ENCODE data around the gene ZNF841. TPM values are rescaled to one million over a fixed set of nuclear protein-coding genes. Genes with fewer than 3 reads are reported as not detected.
A peak's percentile ranks its signal among the peaks of the same experiment; 100 is the strongest.
"Not testable (repeated sequence)": the region's sequence is repeated elsewhere in the genome, so short reads cannot be mapped to it uniquely, and the experiment has no call there.

The ZNF841 gene
- total RNA-seq, 1 donor: 41.9 TPM

DNA sequence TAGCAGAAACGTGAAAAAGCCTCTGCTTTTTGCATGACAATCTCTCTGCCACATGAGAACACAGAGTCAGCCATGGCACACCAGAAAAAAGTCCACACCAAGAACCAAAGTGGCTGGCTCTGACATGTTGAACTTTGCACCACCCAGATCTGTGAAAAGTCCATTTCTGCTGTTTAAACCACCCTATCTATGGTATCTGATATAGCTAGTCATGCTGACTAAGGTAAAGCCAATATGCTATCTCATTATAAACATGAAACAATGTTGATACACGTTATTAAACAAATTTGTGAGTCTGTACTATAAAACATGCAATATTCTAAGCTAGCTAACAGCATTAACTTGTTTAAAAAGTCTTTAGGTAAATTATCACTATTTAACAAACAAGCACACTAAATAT lies 25.9 kb downstream of the ZNF841 start:
- no peak for TF ChIP-seq CTCF (IDR thresholded peaks at IDR 0.05; ENCODE audit: insufficient read depth, low read depth, low read length)
- no peak overlapping the region for H3K4me3 ChIP-seq (ENCODE audit: low read depth, low read length)
- no peak for DNase-seq (ENCODE audit: low read depth)

DNA sequence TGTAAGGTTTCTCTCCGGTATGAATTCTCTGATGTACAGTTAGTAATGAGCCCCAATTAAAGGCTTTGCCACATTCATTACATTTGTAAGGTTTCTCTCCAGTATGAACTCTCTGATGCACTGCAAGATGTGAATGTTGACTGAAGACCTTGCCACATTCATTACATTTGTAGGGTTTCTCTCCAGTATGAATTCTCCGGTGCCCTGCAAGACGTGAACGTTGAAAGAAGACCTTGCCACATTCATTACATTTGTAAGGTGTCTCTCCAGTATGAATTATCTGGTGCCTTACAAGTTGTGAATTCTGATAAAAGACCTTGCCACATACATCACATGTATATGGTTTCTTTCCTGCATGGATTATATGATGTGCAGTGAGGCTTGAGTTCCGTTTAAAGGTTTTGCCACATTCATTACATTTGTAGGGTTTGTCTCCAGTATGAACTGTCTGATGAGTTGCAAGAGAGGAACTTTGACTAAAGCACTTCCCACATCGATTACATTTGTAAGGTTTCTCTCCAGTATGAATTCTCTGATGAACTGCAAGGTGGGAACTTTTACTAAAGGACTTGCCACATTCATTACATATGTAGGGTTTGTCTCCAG lies 29.2 kb downstream of the ZNF841 start:
- H3K4me3 ChIP-seq (ENCODE audit: low read depth, low read length): no peak overlapping the region
- no peak for TF ChIP-seq CTCF (IDR thresholded peaks at IDR 0.05; ENCODE audit: insufficient read depth, low read depth, low read length)
- no peak for DNase-seq (ENCODE audit: low read depth)

- no peak for DNase-seq (ENCODE audit: low read depth)
- no peak for TF ChIP-seq CTCF (IDR thresholded peaks at IDR 0.05; ENCODE audit: insufficient read depth, low read depth, low read length)
- H3K4me3 ChIP-seq (ENCODE audit: low read depth, low read length): no peak overlapping the region
These were observed 30.2 kb downstream of the ZNF841 start for GRCh38 chr19:52065399-52065798.

- not testable (repeated sequence) for DNase-seq (ENCODE audit: low read depth); H3K4me3 ChIP-seq (ENCODE audit: low read depth, low read length)
These were observed 39.1 kb downstream of the ZNF841 start for GRCh38 chr19:52056480-52056879.

DNA sequence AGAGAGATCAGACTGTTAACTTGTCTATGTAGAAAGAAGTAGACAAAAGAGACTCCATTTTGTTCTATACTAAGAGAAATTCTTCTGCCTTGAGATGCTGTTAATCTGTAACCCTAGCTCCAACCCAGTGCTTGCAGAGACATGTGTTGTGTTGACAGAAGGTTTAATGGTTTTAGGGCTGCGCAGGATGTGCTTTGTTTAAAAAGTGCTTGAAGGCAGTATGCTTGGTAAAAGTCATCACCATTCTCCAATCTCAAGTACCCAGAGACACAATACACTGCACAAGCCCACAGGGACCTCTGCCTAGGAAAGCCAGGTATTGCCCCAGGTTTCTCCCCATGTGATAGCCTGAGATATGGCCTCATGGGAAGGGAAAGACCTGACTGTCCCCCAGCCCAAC lies 43.8 kb downstream of the ZNF841 start:
- not testable (repeated sequence) for DNase-seq (ENCODE audit: low read depth); H3K4me3 ChIP-seq (ENCODE audit: low read depth, low read length)

- peak within 1 kb of the TSS; percentile 76 for H3K4me3 ChIP-seq (ENCODE audit: low read depth, low read length)
- DNase-seq (ENCODE audit: low read depth): peak; percentile 98
- no peak for TF ChIP-seq CTCF (IDR thresholded peaks at IDR 0.05; ENCODE audit: insufficient read depth, low read depth, low read length)
These were observed 46.7 kb downstream of the ZNF841 start, which contains the start of gene ZNF432 for GRCh38 chr19:52048555-52049501. Gene ZNF432, minus strand, starts transcription at chr19:52048838. Its CDS starts 1,970 bp downstream, at chr19:52046868.

DNA sequence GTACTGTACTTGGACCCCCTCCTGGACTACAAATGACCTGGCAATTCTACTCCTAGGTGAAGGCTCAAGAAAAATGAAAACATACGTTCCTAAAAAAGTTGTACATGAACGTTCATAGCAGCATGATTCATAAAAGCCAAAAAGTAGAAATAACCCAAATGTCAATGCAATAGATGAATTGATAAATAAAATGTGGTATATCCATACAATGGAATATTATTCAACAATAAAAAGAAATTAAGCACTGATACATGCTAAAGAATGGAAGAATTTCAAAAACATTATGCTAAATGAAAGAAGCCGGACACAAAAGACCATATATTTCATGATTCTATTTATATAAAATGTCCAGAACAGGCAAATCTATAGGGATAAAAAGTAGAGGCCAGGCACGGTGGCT lies 56.4 kb downstream of the ZNF841 start:
- no peak for TF ChIP-seq CTCF (IDR thresholded peaks at IDR 0.05; ENCODE audit: insufficient read depth, low read depth, low read length)
- no peak for DNase-seq (ENCODE audit: low read depth)
- no peak overlapping the region for H3K4me3 ChIP-seq (ENCODE audit: low read depth, low read length)
